NT2/D1 (cell line): ENCODE results near the gene CCDC93.

Source experiments
- SUZ12 ChIP-seq: IDR thresholded peaks from 2 replicates; pipeline ENCODE4 v1.6.1; 2011; ENCODE audit not compliant: insufficient read length, insufficient read depth; ENCODE audit errors: extremely low read depth
- YY1 ChIP-seq: IDR thresholded peaks from 2 replicates; pipeline ENCODE4 v1.6.1; 2011; ENCODE audit not compliant: insufficient read length, insufficient read depth
- ZNF274 ChIP-seq: IDR thresholded peaks from 2 replicates; pipeline ENCODE4 v1.6.1; 2011; ENCODE audit warnings: mild to moderate bottlenecking, low read depth, low read length

DNA sequence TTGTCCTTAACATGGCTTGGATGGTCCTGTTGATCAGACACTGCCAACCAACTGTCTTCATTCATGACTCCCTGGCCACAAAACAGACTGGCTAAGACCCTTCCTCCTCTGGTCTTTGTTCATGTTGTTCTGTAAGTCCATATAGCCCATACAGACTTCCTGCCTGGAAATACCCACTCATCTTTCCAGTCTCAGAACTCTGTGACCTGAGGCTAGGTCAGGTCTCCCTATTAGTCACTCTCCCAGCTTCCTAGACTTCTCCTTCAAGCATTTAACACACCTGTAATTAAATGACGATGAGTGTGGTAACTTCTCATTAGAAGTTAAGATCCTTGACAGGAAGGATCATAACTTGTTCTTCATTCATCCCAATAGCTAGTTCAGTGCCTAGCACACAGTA lies 56.3 kb downstream of the CCDC93 start:
- TF ChIP-seq ZNF274 = no peak
- TF ChIP-seq YY1 = no peak
- TF ChIP-seq SUZ12 = no peak
